CD4-positive, alpha-beta T cell treated with Interleukin-17A for 1 hour (primary cell): ENCODE results near the gene TRA2A.
"Not testable (repeated sequence)": the region's sequence is repeated elsewhere in the genome, so short reads cannot be mapped to it uniquely, and the experiment has no call there.

Experiments used
- DNase-seq: peaks from one replicate; pipeline ENCODE4 v3.0.0-alpha.2; 2020

TRA2A gene

GRCh38 chr7:23531794-23532489 lies at the start of gene TRA2A:
Gene TRA2A (minus strand): TSS chr7:23531981. CDS start chr7:23531824, 157 bp downstream.
- DNase-seq = peak; percentile 97

- DNase-seq = peak; percentile 73
Observed at GRCh38 chr7:23570592-23571200, 38.9 kb upstream of the TRA2A start.

- DNase-seq = no peak
Observed at GRCh38 chr7:23558303-23558702, 26.5 kb upstream of the TRA2A start.

GRCh38 chr7:23547662-23548061 lies 15.9 kb upstream of the TRA2A start:
- DNase-seq = no peak

- DNase-seq = peak; percentile 91
Observed at GRCh38 chr7:23546897-23547572, 15.3 kb upstream of the TRA2A start.

GRCh38 chr7:23545493-23545892 lies 13.7 kb upstream of the TRA2A start:
- no peak for DNase-seq

- DNase-seq = no peak
Observed at GRCh38 chr7:23544913-23545354, 13.2 kb upstream of the TRA2A start.

- DNase-seq = no peak
Observed at GRCh38 chr7:23542752-23543151, 11.0 kb upstream of the TRA2A start.

- peak; percentile 52 for DNase-seq
Observed at GRCh38 chr7:23539494-23539907, 7.7 kb upstream of the TRA2A start.

- no peak for DNase-seq
Observed at GRCh38 chr7:23538301-23538700, 6.5 kb upstream of the TRA2A start.

- DNase-seq = no peak
Observed at GRCh38 chr7:23533238-23533604, 1.4 kb upstream of the TRA2A start.

GRCh38 chr7:23532490-23533237 lies 883 bp upstream of the TRA2A start:
- no peak for DNase-seq

GRCh38 chr7:23531050-23531793 lies 559 bp downstream of the TRA2A start:
- peak; percentile 65 for DNase-seq

GRCh38 chr7:23530405-23530804 lies 1.4 kb downstream of the TRA2A start:
- DNase-seq = peak; percentile 78

GRCh38 chr7:23529262-23529859 lies 2.4 kb downstream of the TRA2A start:
- no peak for DNase-seq

- not testable (repeated sequence) for DNase-seq
Observed at GRCh38 chr7:23525611-23526010, 6.2 kb downstream of the TRA2A start.

GRCh38 chr7:23524473-23524872 lies 7.3 kb downstream of the TRA2A start:
- no peak for DNase-seq

- no peak for DNase-seq
Observed at GRCh38 chr7:23523486-23524075, 8.2 kb downstream of the TRA2A start.

GRCh38 chr7:23520582-23520981 lies 11.2 kb downstream of the TRA2A start:
- DNase-seq = no peak

- no peak for DNase-seq
Observed at GRCh38 chr7:23514755-23515154, 17.0 kb downstream of the TRA2A start.

GRCh38 chr7:23513746-23514145 lies 18.0 kb downstream of the TRA2A start:
- DNase-seq = not testable (repeated sequence)

- DNase-seq = no peak
Observed at GRCh38 chr7:23494009-23494408, 37.8 kb downstream of the TRA2A start.
